A673 (cell line): ENCODE results near the gene ATP8A2. TPM values are rescaled to one million over a fixed set of nuclear protein-coding genes. Genes with fewer than 3 reads are reported as not detected.

ENCODE experiments used
- BruUV-seq: library from RNA; stranded (reverse); fragments of 400-500 nt; replicated peaks from 2 replicates; lab custom pipeline; 2021; lab: Mats Ljungman, UMichigan
- CTCF ChIA-PET: fragments of 300-600 bp; sonication (Branson Sonifier 250); formaldehyde crosslinking; loops from one replicate; lab custom pipeline; 2022; ENCODE audit warnings: antibody characterized with exemption; lab: Charles Lee
- POLR2A ChIA-PET: fragments of 300-600 bp; sonication (Branson Sonifier 250); formaldehyde crosslinking; loops from one replicate; lab custom pipeline; 2022; ENCODE audit warnings: antibody characterized with exemption; ENCODE audit not compliant: low non-redundant PET; lab: Charles Lee
- DNase-seq: peaks from one replicate; pipeline ENCODE4 v3.0.0-alpha.2; 2015; ENCODE audit warnings: low spot score
- H3K27ac ChIP-seq: fragments of 200-600 bp; sonication (generic); 2 replicates; pipeline ENCODE4 v1.5.1; 2016; ENCODE audit warnings: mixed run types, low read depth, mild to moderate bottlenecking, mixed read lengths, antibody characterized with exemption, low read length; ENCODE audit not compliant: poor library complexity, severe bottlenecking
- H3K27me3 ChIP-seq: fragments of 200-600 bp; sonication (generic); replicated peaks from 2 replicates; pipeline ENCODE4 v1.6.1; 2017; ENCODE audit warnings: mixed run types, low read depth, mild to moderate bottlenecking, mixed read lengths, antibody characterized with exemption, low read length; ENCODE audit not compliant: insufficient read depth, poor library complexity
- H3K36me3 ChIP-seq: fragments of 200-600 bp; sonication (generic); 2 replicates; pipeline ENCODE4 v1.6.1; 2016; ENCODE audit warnings: mixed run types, mild to moderate bottlenecking, mixed read lengths, antibody characterized with exemption, low read length; ENCODE audit not compliant: insufficient read depth, poor library complexity, severe bottlenecking
- H3K4me1 ChIP-seq: fragments of 200-600 bp; sonication (generic); 2 replicates; pipeline ENCODE4 v1.6.1; 2017; ENCODE audit warnings: mixed run types, mild to moderate bottlenecking, mixed read lengths, antibody characterized with exemption, low read length; ENCODE audit not compliant: insufficient read depth, poor library complexity, severe bottlenecking
- H3K4me3 ChIP-seq: fragments of 200-600 bp; sonication (generic); 2 replicates; pipeline ENCODE4 v1.5.1; 2016; ENCODE audit warnings: low read depth, mixed run types, mild to moderate bottlenecking, mixed read lengths, low read length; ENCODE audit not compliant: poor library complexity, severe bottlenecking
- H3K9me3 ChIP-seq: fragments of 200-600 bp; sonication (generic); 2 replicates; pipeline ENCODE4 v1.6.1; 2016; ENCODE audit warnings: mixed run types, low read depth, mild to moderate bottlenecking, mixed read lengths, antibody characterized with exemption, low read length; ENCODE audit not compliant: poor library complexity, severe bottlenecking
- CTCF ChIP-seq: fragments of 300-800, 200-600 bp; sonication (generic); conservative IDR thresholded peaks from 2 replicates; pipeline ENCODE4 v1.5.1; 2017; ENCODE audit warnings: low read depth, mild to moderate bottlenecking, antibody characterized with exemption, low read length, moderate library complexity, mixed read lengths
- EZH2 ChIP-seq: fragments of 200-600 bp; sonication (generic); IDR thresholded peaks from 2 replicates; pipeline ENCODE4 v1.6.1; 2017; ENCODE audit warnings: borderline replicate concordance, low read depth, mild to moderate bottlenecking, mixed read lengths, antibody characterized with exemption, low read length; ENCODE audit not compliant: poor library complexity, severe bottlenecking
- intact Hi-C: fragments of 100-400 bp; cut with micrococcal nuclease; formaldehyde crosslinking; loops from one replicate; pipeline ENCODE4 v1.10.0; 2022; ENCODE audit not compliant: unreplicated experiment
- total RNA-seq: library from RNA; stranded (reverse); gene quantifications from 2 replicates; pipeline ENCODE4 v1.2.3, GENCODE V29; 2021

The ATP8A2 gene
- total RNA-seq, 1 experiment from 2014 or later = 0.92 TPM

- intact Hi-C loops = no loop called here
- ChIA-PET CTCF (no interaction called here), POLR2A (no interaction called here)
- BruUV-seq = no TSS peak
- peaks cover 15% of the 10 kb centered on the region for H3K4me1 ChIP-seq
- TF ChIP-seq CTCF (no peak), EZH2 (no peak)
- H3K27me3 ChIP-seq = peaks cover 26% of the 10 kb centered on the region
- H3K36me3 ChIP-seq = no peaks in the 10 kb centered on the region
- no peak overlapping the region for H3K27ac ChIP-seq
- no peaks in the 10 kb centered on the region for H3K9me3 ChIP-seq
- DNase-seq = no peak
- no peak overlapping the region for H3K4me3 ChIP-seq
Observed at GRCh38 chr13:26054896-26055295, 683.1 kb downstream of the ATP8A2 start.

DNA sequence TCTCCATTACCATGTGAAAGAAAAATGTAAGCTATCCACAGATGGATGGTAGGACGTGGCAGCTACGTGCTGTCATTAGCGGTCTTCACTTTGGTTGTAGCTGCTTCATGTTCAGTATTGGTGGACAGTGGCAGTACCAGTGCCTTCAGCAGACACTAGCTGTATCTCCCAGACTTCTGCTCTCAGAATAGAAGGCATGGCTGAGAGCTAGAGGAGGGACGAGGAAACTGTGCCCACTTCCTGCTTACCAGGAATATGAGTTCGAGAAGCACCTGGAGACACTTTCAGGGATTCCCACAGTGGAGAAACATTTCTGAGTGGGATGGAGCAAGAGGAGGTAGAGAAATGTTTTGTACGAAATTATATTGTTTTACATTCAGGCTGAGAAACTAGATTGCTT is 686.9 kb downstream of the ATP8A2 start:
- Histone ChIP-seq H3K4me1 (no peaks in the 10 kb centered on the region), H3K36me3 (no peaks in the 10 kb centered on the region), H3K27ac (no peak overlapping the region), H3K4me3 (no peak overlapping the region), H3K27me3 (no peaks in the 10 kb centered on the region), H3K9me3 (no peaks in the 10 kb centered on the region)
- CTCF ChIA-PET = no interaction called here
- no peak for DNase-seq
- intact Hi-C loops = no loop called here
- TF ChIP-seq CTCF (no peak), EZH2 (no peak)
- BruUV-seq = no TSS peak
- POLR2A ChIA-PET = no interaction called here

DNA sequence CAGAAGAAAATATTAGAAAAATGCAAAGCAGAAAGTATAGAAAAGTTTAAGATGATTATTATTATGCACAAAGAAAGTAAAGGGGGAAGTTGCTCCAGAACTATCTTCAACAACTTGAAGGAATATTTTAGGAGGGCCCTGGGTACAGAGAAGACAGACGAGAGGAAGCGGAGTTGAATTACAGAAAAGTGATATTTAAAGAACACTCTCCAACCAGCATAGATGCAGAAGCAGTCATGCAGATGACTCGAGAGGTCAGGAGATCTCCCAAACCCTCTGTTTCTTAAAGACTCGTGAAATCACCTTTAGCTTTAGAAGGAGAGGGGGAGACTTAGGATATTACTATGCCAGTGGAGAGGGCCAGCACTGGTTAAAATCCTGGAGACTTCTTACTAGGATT is 688.6 kb downstream of the ATP8A2 start:
- ChIA-PET CTCF (no interaction called here), POLR2A (no interaction called here)

More for the DNA sequence above, 688.6 kb downstream of the ATP8A2 start:
- intact Hi-C loops = no loop called here
- Histone ChIP-seq H3K4me1 (no peaks in the 10 kb centered on the region), H3K27me3 (no peaks in the 10 kb centered on the region), H3K27ac (no peak overlapping the region), H3K4me3 (no peak overlapping the region), H3K9me3 (no peaks in the 10 kb centered on the region), H3K36me3 (no peaks in the 10 kb centered on the region)
- TF ChIP-seq CTCF (no peak), EZH2 (no peak)
- DNase-seq = no peak
- BruUV-seq = no TSS peak
